ENCODE data around the gene C1R.
"Not testable (repeated sequence)": the region's sequence is repeated elsewhere in the genome, so short reads cannot be mapped to it uniquely, and the experiment has no call there.

The C1R gene

DNA sequence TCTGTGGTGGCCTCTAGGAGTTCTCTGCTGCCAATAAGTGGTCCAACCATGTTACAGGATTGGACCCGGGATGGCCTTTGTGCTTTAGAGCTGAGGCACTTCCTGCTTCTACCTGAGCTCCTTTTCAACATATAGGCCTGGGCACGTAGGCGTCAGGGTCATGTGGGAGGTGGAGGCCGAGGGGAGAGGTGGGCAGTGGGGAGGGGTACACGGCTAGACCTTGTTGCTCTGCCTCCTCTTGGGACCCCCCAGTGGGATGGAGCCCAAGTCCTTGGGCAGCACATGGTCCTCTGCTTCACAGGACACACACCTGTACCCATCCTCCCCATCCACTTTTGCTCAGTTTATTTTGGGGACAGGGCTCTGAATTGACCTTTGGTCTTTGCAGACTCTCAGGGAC lies 29.1 kb upstream of the C1R start:
- no peak for DNase-seq

DNA sequence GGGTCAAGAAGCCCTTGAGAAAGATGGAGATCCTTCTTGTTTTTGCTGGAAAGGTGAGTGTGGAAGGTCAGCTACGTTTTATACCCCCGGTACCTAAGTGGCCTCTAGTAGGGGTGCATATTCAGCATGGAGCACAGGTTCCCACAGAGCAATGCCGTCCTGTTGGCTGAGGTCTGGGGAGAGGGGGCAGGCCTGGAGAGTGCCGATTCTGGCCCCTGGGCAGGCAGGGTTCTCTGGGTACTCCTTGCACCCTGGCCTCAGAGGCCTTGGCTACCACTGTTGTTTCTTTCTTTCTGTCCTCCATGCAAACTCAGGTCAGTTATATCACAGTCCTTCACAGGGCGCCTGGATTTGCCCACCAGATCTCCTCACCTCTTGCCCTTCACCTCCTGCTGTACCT lies 27.9 kb upstream of the C1R start:
- no peak for DNase-seq

DNA sequence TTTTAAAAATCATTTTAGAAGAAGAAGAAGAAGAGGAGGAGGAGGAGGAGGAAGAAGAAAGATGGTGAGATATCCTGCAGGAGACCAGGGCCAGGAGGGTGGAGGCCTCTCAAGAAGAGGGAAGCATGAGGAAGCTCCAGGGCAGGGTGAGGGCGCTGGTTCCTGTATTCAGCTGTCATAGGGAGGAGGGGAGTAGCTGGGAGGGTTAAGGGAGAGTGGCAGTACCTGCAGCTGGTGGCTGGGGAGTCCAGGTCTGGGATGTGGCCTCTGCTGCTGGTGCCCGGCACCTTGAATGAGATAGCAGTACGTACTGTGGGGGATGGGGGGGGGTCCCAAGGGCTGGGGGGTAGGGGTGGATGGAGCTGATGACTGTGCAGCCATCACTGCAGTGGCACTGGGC lies 26.6 kb upstream of the C1R start:
- DNase-seq: no peak

DNA sequence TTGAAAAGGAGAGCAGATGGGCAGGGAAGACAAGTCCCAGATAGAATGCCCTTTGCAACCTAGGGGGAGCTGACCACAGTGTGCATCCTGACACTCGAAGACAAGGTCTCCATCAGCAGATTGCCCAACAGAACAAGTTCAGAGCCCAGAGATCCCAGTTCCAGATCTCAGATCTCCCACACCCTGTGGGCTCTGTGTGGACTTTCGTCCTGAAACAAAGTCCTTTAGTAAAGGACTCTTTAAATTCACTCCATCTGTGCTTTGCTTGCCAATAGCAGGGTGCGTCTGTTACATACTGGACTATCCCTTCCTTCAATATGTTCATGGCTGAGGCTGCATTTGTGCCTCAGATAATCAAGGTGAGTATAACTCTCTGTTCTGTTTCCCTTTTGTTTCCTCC lies 25.4 kb upstream of the C1R start:
- DNase-seq: no peak

DNA sequence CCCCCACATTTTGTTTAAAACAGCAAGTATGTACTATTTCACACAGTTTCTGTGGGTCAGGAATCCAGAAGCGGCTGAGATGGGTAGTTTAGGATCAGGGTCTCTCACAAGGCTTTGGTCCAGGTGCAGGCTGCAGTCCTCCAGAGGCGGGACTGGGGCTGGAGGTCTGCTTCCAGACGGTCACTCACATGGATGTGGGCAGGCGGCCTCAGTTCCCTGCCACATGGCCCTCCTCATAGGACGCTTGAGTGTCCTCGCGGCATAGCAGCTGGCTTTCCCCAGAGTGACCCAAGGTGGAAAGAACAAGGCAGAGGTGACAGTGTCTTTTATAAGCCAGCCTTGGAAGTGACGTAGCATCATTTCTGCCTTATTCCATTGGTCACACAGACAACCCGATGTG lies 24.7 kb upstream of the C1R start:
- DNase-seq: no peak

DNA sequence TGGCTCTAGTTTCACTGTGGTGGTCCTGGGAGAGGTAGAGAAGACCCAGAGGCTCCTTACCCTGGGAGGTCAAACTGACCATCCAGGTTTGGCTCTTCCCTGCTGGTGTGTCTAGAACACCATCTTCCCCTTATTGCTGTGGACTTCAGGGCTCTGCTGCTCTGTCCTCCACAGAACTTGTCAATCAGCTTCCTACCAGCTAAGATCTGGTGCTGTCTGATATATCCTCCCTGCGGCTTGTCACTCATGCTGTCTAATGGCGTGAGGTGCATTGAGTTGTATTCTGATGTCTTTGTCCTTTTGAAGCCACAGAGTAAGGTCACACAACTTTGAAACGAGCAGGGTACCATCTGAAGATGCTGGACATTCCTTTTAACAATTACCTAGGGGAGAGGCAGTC lies 24.0 kb upstream of the C1R start:
- DNase-seq: no peak

DNA sequence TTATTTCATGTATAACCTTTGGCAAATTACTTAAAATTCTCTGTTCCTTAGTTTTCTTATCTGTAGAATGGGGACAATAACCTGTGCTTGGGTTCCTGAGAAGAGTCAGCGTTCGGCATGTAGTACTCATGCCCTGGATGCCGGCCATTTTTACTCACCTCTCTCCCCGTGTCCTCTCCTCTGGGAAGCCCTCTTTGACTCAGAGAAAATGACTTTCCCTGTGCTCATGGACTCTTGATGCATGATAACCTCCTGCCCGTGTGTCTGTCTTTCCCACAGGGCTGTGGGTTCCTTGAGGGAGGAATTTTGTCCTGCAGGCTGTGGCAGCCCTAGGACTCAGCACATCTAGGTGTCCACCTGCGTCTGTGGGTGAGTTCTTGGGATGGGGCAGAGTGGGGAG lies 22.6 kb upstream of the C1R start:
- no peak for DNase-seq

DNA sequence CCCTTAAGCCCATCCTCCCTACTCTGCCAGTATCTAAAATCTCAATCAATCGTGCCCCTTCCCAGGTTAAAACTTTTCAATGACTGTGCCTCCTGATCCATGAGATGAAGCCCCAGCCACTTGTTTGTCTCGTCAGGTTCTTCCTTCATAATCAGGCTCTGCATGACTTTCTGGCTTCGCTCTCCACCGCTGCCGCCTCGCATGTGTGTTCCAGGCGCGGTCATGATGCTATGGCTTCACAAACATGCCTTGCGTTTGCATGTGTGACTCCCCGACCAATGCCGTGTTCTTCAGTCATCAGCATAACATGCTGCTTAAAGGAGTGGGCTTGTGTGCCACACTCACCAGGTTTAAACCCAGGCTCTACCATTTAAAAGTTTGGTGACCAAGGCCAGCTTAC lies 21.8 kb upstream of the C1R start:
- DNase-seq: no peak

DNA sequence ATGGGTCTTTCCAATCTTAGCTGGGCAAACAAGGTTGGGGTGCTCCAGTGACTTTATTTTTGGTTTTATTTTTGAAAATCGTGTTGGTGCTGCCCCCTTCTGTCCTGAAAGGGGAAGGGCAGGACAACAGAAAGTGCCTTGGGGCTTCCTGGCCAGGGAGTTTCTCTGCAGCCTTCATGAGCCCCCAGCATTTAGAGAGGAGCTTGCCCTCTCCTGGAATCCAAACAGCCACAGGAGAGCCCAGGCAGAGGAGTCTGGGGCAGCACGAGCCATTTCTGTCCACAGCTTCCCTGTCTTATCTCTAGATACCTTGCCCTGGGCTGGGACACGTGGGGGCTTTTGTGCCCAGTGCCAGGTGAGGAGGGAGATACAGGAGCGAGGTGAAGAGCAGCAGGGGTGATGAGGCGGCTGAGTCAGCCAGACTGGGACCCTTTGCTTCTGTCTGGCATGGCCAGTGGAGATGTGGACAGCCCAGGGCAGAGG lies 21.2 kb upstream of the C1R start:
- DNase-seq: peak in 2 of 58 donors; percentile 4 to 25

DNA sequence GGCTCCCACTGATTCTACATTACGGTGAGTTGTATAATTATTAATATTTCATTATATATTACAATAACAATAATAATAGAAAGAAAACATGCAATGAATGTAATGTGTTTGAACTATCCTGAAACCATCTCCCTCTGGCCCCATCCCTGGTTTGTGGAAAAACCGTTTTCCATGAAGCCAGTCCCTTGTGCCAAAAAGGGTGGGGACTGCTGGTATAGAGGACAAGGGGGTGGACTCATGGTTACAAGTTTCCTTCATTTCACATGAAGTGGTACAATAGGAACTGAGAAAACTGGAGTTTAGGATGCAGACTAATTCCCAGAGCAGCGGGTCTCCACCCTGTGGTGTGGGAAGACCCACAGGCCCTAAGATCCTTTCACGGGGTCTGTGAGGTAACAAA lies 19.8 kb upstream of the C1R start:
- no peak for DNase-seq

DNA sequence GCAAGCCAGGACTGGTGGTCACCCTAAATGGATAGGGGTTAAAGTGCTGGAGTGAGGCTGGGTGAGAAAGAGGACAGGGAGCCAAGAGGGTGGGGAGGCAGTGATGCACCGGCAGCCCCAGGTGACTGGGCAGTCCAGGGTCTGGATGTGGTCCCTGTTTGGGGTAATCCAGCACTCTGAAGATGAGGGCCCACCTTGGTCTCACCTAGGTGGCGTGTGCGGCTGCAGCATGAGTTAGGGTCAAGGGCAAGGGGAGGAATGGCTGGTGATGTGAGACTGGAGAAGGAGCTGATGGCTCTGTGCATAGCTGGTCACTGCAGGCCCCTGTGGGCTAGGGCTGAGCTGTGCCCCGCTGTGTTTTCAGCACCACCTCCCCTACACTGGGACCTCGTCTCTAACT lies 18.4 kb upstream of the C1R start:
- DNase-seq: no peak

DNA sequence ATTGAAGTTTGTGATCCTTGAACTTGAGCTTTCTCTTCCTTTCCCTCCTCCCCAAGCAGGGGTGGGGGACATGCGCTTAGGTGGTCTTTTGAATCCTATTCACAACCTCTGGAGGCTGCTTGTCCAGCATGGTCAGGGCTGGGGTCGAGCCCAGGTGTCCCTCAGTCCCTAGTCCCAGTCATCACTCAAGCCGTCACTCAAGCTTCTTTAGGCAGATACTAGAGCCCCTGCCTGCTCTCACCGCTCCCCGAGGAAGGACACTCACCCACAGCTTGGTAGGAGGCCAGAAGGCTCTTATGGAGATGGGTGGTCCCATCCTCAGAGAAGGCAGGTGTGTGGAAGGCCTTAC lies 17.3 kb upstream of the C1R start:
- no peak for DNase-seq

DNA sequence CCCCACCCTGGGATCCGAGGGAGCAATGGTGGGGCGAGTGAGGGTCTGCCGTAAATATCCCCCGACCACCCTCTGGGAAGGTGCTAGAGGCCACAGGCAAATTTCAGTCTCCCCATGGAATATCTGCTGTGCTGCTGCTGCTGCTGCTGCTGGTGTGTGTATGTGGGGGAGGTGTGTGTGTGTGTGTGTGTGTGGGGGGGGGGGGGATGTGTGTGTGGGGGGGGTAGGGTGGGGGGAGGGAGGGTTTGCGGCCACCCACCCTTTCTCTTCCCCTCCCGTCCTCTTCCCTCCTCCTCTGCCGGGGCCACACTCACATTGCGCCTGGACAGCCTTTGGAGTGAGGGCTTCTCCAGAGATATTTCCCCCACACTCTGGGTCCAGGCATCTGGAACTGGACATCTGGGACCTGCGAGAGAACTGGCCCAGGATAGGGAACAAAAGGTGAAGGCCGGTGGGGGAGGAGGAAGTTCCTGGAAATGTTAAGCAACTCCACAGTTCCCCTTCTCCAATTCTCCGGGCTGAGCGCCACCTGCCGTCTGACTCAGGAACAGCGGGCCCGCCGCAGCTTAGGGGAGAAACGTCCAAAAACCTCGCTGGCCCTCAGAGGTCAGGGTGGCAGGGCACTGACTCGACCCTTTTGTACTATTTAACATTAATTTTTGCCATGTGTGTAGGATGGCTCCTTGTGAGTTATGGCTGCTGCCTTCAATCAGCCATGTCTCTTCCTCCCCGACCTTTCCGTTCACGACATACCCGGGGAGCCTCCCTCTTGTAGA lies 16.7 kb upstream of the C1R start, which contains the start of gene C1RL:
C1RL (minus strand) TSS at position 419 of the 776 bp plus-strand sequence; CDS start at position 385, 34 bp downstream.
- DNase-seq: peak in 55 of 58 donors; percentile 14 to 85 (median 51)

DNA sequence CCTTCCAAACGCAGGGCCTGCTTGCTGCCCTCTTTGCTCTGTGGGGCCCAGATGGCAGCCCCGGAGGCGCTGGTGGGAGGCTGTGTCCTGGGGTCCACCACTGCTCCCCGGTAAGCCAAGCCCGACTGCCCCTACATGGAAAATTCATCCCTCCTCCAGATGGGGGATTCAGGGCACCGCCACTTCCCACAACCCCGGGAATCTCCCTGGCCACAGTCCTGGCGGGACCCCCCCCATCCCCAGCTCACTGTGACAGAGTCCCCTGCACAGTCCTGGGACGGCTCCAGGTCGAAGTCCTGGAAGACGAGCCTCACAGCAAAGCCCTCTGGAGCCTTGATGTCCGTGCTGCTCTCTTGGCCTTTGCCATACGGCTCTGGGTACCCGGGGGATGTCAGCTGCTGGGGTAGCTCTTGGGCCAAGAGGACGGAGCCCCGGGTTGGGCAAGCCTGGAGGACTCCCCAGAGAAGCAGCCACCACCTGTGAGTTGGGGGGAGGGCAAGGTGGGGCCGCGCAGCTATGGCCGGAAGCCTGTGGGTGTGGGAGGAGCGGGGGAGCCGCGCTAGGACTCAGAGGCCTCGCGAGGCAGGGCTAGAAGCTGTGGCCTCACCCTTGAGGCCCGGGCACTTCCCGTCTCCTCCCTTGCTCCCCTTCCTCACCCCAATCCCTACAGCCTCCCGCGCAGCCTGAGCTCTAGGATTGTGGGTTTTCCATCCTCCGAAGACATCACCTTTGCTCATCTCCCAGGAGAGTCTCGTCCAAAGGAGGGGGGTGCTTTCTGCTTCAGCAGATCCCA lies 16.0 kb upstream of the C1R start:
- peak in 6 of 58 donors; percentile 10 to 42 (median 28) for DNase-seq

DNA sequence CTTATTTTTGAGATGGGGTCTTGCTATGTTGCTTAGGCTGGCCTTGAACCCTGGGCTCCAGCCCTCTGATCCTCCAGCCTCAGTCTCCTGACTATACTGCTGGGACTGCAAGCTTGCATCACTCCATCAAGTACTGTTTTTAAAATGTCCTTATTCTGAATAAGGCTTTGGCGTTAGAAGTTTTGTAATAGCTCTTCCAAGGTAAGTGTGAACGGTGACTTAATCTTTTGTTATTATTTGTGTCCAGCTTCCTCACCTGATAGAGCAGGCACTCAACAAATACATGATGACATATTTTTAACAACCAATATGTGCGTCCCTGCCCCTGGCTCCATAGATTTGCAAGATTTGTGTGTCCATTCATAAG lies 15.4 kb upstream of the C1R start:
- DNase-seq: no peak

DNA sequence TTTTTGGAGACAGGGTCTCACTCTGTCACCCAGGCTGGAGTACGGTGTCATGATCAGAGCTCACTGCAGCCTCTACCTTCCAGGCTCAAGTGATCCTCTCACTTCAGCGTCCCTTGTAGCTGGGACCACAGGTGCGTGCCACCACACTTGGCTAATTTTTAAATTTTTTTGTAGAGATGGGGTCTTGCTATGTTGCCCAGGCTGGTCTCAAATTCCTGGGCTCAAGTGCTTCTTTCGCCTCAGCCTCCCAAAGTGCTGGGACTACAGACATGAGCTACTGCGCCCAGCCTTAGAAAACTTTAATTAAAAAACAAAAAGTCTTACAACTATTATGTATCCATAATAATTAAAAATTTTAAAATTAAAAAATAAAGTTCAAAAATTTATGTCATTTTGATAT lies 14.9 kb upstream of the C1R start:
- DNase-seq: not testable (repeated sequence)

DNA sequence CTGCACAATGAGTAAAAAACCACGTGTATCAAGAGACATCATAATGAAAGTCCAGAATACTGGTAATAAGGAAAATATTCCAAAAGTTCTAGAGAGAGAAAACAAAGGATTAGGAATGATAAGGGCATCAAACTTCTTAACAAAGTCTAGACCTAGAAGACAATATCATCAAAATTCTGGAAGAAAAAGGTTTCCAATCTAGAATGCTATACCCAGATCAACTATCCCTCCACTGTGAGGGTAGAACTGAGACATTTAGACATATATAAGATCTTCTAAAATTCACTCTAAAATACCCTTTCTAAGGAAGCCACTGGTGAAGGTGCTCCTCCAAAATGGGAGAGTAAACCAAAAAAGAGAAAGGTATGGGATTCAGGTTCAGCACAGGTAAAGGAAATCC lies 13.8 kb upstream of the C1R start:
- no peak for DNase-seq

DNA sequence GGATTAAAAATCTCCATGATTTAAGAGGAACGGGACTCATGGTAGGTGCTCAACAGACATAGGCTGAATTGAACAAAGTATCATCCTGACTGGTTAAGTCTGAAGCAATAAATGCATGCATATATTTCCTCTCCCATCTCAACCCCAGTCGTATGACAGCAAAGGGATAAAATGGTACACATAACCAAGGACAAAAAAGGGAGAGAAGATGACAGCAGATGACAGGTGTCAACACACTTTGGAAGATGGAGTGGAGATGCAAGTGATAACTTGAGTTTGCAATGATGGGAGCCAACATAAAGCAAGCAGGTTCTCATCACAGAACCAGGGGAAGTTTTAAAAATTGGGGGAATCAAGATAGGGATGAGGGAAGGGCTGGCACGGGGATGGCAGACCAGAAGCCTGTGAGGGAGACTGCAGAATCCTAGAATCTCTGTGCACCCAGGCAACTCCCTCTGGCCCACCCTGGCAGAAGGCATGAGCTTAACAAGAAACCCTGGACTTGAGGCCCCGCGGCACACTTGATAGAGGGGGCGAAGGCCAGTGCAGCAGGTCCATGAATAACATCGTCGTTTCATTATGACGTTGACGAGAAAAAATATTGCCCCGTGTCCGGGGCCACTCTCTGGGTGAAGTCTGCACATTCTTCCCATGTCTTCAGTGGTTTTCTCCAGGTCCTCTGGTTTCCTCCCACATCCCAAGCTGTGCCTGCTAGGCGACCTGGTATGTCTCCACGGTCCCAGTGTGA lies 11.8 kb upstream of the C1R start:
- no peak for DNase-seq

DNA sequence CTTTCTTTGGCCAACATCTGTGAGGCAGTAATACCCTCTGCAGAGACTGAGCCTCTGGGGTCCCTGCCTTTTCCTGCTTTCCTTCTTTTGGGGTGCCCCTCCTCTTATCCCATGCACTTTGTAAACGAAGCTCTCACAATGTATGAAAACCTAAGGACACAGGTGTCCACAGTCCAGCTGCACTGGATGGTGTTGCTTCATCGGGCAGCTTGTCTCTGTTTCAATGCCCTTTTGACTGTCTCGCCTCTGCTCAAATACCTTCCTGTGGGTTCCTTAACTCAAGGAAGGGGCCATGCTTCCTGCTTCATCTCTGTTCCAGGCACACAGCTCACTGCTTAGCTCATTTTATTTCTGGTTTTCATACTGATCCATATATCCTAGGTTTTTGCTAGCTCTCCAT lies 10.3 kb upstream of the C1R start:
- DNase-seq: no peak

DNA sequence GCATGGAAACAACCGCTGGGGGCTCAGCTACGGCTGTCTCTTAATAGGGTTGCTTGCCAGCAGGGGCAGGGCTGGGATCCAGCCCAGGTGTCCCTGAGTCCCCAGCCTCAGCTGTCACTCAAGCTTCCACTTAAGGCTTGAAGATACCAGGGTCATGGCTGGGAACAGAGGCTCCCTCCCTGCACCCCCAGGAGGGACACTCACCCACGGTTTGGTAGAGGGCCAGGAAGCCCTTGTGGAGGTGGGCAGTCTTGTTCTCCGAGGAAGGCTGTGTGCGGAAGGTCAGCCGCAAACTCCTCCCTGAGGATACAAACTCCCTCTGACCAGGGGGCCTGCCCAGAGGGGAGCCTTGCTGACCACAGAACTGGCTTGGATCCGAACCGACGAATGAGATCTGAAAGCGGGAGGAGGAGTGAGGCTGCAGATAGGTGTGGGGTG lies 9.5 kb upstream of the C1R start:
- no peak for DNase-seq

DNA sequence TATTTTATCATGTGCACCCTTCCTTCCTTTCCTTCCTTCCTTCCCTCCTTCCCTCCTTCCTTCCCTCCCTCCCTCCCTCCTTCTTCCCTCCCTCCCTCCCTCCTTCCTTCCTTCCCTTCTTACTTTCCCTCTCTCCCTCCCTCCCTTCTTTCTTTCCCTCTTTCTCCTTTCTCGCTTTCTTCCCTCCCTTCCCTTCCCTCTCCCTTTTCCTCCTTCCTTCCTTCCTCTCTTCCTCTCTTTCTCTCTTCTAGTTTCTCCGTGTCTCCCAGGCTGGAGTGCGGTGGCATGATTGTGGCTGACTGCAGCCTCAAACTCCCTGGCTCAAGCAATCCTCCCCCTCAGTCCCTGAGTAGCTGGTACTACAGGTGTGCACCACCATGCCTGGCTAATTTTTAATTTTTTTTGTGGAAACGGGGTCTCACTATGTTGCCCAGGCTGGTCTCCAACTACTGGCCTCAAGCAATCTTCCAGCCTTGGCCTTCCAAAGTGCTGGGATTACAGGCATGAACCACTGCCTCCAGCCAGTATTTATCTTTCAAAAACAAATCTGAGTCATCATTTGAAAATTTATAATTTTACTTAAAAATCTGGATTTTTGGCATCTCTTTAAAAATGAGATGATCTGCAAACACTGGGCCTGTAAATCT lies 8.9 kb upstream of the C1R start:
- no peak for DNase-seq

DNA sequence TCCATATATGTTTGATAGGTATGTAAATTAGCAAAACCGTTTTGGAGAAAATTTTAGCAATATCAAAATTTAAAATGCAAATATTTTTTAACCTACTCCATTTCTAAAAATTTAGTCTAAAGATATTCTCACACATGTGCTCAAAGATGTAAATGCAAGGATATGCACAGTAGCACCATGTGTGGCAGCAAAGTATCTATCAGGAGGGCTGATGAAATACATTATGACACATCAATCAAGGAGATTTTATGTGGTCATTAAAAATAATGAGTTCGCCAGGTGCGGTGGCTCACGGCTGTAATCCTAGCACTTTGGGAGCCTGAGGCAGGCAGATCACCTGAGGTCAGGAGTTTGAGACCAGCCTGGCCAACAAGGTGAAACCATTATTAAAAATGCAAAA lies 8.0 kb upstream of the C1R start:
- no peak for DNase-seq

All from anterior cingulate cortex (tissue), 58 donors.